T-helper 2 cell treated with Interferon-gamma antibody and Interleukin-4, amounts not matched to agents 5 μg/mL and 100 μg/mL, for 36 hours (primary cell): Measurements from ENCODE around the gene LRP8.

Experiments used
- DNase-seq: peaks from one replicate; pipeline ENCODE4 v3.0.0; 2021; ENCODE audit warnings: low spot score
- H3K27ac Mint-ChIP-seq: one replicate; pipeline ENCODE4 v1.8.0; 2021; ENCODE audit warnings: mild to moderate bottlenecking, mixed read lengths
- H3K27me3 Mint-ChIP-seq: one replicate; pipeline ENCODE4 v1.8.0; 2021; ENCODE audit warnings: low read depth, mixed read lengths
- H3K36me3 Mint-ChIP-seq: one replicate; pipeline ENCODE4 v1.8.0; 2021; ENCODE audit warnings: low read depth, mixed read lengths
- H3K4me1 Mint-ChIP-seq: one replicate; pipeline ENCODE4 v1.8.0; 2021; ENCODE audit warnings: low read depth, mixed read lengths
- H3K4me3 Mint-ChIP-seq: one replicate; pipeline ENCODE4 v1.8.0; 2022; ENCODE audit warnings: mild to moderate bottlenecking, moderate library complexity, mixed read lengths
- H3K9me3 Mint-ChIP-seq: one replicate; pipeline ENCODE4 v1.8.0; 2021; ENCODE audit warnings: mixed read lengths

The LRP8 gene

GRCh38 chr1:53316424-53316765 lies 11.5 kb downstream of the LRP8 start:
- Mint-ChIP-seq H3K4me1 (peaks cover 7% of the 10 kb centered on the region), H3K4me3 (no peak overlapping the region), H3K9me3 (no peaks in the 10 kb centered on the region), H3K27me3 (no peaks in the 10 kb centered on the region), H3K36me3 (peaks cover 23% of the 10 kb centered on the region), H3K27ac (no peak overlapping the region)
- DNase-seq: no peak

GRCh38 chr1:53315456-53316423 lies 12.1 kb downstream of the LRP8 start:
- Mint-ChIP-seq H3K27me3 (no peaks in the 10 kb centered on the region), H3K4me1 (peaks cover 7% of the 10 kb centered on the region), H3K9me3 (no peaks in the 10 kb centered on the region), H3K36me3 (peaks cover 21% of the 10 kb centered on the region), H3K27ac (peak overlapping the region; percentile 49), H3K4me3 (no peak overlapping the region)
- no peak for DNase-seq

- Mint-ChIP-seq H3K36me3 (peaks cover 22% of the 10 kb centered on the region), H3K4me1 (peaks cover 7% of the 10 kb centered on the region), H3K27me3 (no peaks in the 10 kb centered on the region), H3K9me3 (no peaks in the 10 kb centered on the region), H3K4me3 (no peak overlapping the region), H3K27ac (no peak overlapping the region)
- no peak for DNase-seq
Observed at GRCh38 chr1:53315046-53315445, 12.8 kb downstream of the LRP8 start.

GRCh38 chr1:53314606-53315005 lies 13.3 kb downstream of the LRP8 start:
- DNase-seq: no peak
- H3K27ac Mint-ChIP-seq: no peak overlapping the region
- H3K9me3 Mint-ChIP-seq: no peaks in the 10 kb centered on the region
- H3K4me3 Mint-ChIP-seq: no peak overlapping the region
- no peaks in the 10 kb centered on the region for H3K27me3 Mint-ChIP-seq
- H3K4me1 Mint-ChIP-seq: peaks cover 7% of the 10 kb centered on the region
- peaks cover 22% of the 10 kb centered on the region for H3K36me3 Mint-ChIP-seq

- H3K27ac Mint-ChIP-seq: no peak overlapping the region
- DNase-seq: no peak
Observed at GRCh38 chr1:53314096-53314495, 13.8 kb downstream of the LRP8 start.

GRCh38 chr1:53313556-53313955 lies 14.3 kb downstream of the LRP8 start:
- DNase-seq: no peak
- Mint-ChIP-seq H3K4me3 (no peak overlapping the region), H3K4me1 (peaks cover 7% of the 10 kb centered on the region), H3K9me3 (no peaks in the 10 kb centered on the region), H3K36me3 (peaks cover 26% of the 10 kb centered on the region), H3K27ac (no peak overlapping the region), H3K27me3 (no peaks in the 10 kb centered on the region)

More at GRCh38 chr1:53314096-53314495, 13.8 kb downstream of the LRP8 start:
- H3K4me3 Mint-ChIP-seq: no peak overlapping the region
- H3K27me3 Mint-ChIP-seq: no peaks in the 10 kb centered on the region
- H3K9me3 Mint-ChIP-seq: no peaks in the 10 kb centered on the region
- H3K36me3 Mint-ChIP-seq: peaks cover 25% of the 10 kb centered on the region
- H3K4me1 Mint-ChIP-seq: peaks cover 7% of the 10 kb centered on the region

- no peak overlapping the region for H3K4me3 Mint-ChIP-seq
- no peak for DNase-seq
- no peaks in the 10 kb centered on the region for H3K27me3 Mint-ChIP-seq
- H3K9me3 Mint-ChIP-seq: no peaks in the 10 kb centered on the region
- H3K36me3 Mint-ChIP-seq: peaks cover 23% of the 10 kb centered on the region
- H3K27ac Mint-ChIP-seq: peak overlapping the region; percentile 52
- peaks cover 7% of the 10 kb centered on the region for H3K4me1 Mint-ChIP-seq
Observed at GRCh38 chr1:53311702-53312305, 16.1 kb downstream of the LRP8 start.

GRCh38 chr1:53310847-53311681 lies 16.8 kb downstream of the LRP8 start:
- H3K9me3 Mint-ChIP-seq: no peaks in the 10 kb centered on the region
- no peaks in the 10 kb centered on the region for H3K27me3 Mint-ChIP-seq
- H3K4me3 Mint-ChIP-seq: no peak overlapping the region
- H3K4me1 Mint-ChIP-seq: peaks cover 11% of the 10 kb centered on the region
- no peak for DNase-seq
- H3K27ac Mint-ChIP-seq: peak overlapping the region; percentile 23
- peaks cover 23% of the 10 kb centered on the region for H3K36me3 Mint-ChIP-seq

GRCh38 chr1:53309802-53310201 lies 18.1 kb downstream of the LRP8 start:
- peaks cover 14% of the 10 kb centered on the region for H3K4me1 Mint-ChIP-seq
- H3K9me3 Mint-ChIP-seq: no peaks in the 10 kb centered on the region
- H3K27me3 Mint-ChIP-seq: no peaks in the 10 kb centered on the region
- no peak overlapping the region for H3K4me3 Mint-ChIP-seq
- H3K27ac Mint-ChIP-seq: no peak overlapping the region
- peaks cover 19% of the 10 kb centered on the region for H3K36me3 Mint-ChIP-seq
- DNase-seq: no peak

- H3K36me3 Mint-ChIP-seq: peaks cover 15% of the 10 kb centered on the region
Observed at GRCh38 chr1:53308506-53308905, 19.4 kb downstream of the LRP8 start.

GRCh38 chr1:53307037-53307436 lies 20.8 kb downstream of the LRP8 start:
- no peaks in the 10 kb centered on the region for H3K27me3 Mint-ChIP-seq
- H3K27ac Mint-ChIP-seq: peak overlapping the region; percentile 49
- H3K9me3 Mint-ChIP-seq: no peaks in the 10 kb centered on the region
- peaks cover 10% of the 10 kb centered on the region for H3K4me1 Mint-ChIP-seq
- no peak overlapping the region for H3K4me3 Mint-ChIP-seq
- DNase-seq: no peak
- H3K36me3 Mint-ChIP-seq: peaks cover 14% of the 10 kb centered on the region

More at GRCh38 chr1:53308506-53308905, 19.4 kb downstream of the LRP8 start:
- no peak for DNase-seq
- H3K4me1 Mint-ChIP-seq: peaks cover 12% of the 10 kb centered on the region
- no peak overlapping the region for H3K27ac Mint-ChIP-seq
- no peak overlapping the region for H3K4me3 Mint-ChIP-seq
- H3K9me3 Mint-ChIP-seq: no peaks in the 10 kb centered on the region
- H3K27me3 Mint-ChIP-seq: no peaks in the 10 kb centered on the region

GRCh38 chr1:53306168-53306567 lies 21.7 kb downstream of the LRP8 start:
- Mint-ChIP-seq H3K27ac (peak overlapping the region; percentile 50), H3K36me3 (peaks cover 8% of the 10 kb centered on the region)
- no peak for DNase-seq

GRCh38 chr1:53305650-53306049 lies 22.2 kb downstream of the LRP8 start:
- Mint-ChIP-seq H3K27me3 (no peaks in the 10 kb centered on the region), H3K4me3 (no peak overlapping the region)

More at GRCh38 chr1:53306168-53306567, 21.7 kb downstream of the LRP8 start:
- Mint-ChIP-seq H3K27me3 (no peaks in the 10 kb centered on the region), H3K4me1 (peaks cover 10% of the 10 kb centered on the region), H3K4me3 (no peak overlapping the region), H3K9me3 (no peaks in the 10 kb centered on the region)

GRCh38 chr1:53304527-53304926 lies 23.3 kb downstream of the LRP8 start:
- Mint-ChIP-seq H3K36me3 (peaks cover 4% of the 10 kb centered on the region), H3K27ac (no peak overlapping the region), H3K27me3 (no peaks in the 10 kb centered on the region), H3K4me3 (no peak overlapping the region), H3K9me3 (no peaks in the 10 kb centered on the region), H3K4me1 (peaks cover 10% of the 10 kb centered on the region)
- DNase-seq: no peak

More at GRCh38 chr1:53305650-53306049, 22.2 kb downstream of the LRP8 start:
- no peak for DNase-seq
- peak overlapping the region; percentile 50 for H3K27ac Mint-ChIP-seq
- no peaks in the 10 kb centered on the region for H3K9me3 Mint-ChIP-seq
- H3K4me1 Mint-ChIP-seq: peaks cover 10% of the 10 kb centered on the region
- H3K36me3 Mint-ChIP-seq: peaks cover 6% of the 10 kb centered on the region
